ENCODE measurements around the gene ZNF521. TPM values are rescaled to one million over a fixed set of nuclear protein-coding genes. Genes with fewer than 3 reads are reported as not detected.

Gene ZNF521
- total and polyA plus RNA-seq, 10 of the 15 experiments (the other 5 are each of a cell fraction or from before 2014, with no cell fraction given), result 0.02 to 0.05 (median 0.04) TPM; not detected in 6

- POLR2A ChIA-PET, result no interaction called here
- BruUV-seq (replicated peaks), result no TSS peak
- Histone ChIP-seq H3K9me3 (replicated peaks; ENCODE audit: control insufficient read depth, insufficient read depth, low read length) (no peaks in the 10 kb centered on the region), H3K27me3 (replicated peaks in 1 of 2; ENCODE audit: control insufficient read depth in 2 of 2, insufficient read depth in 2 of 2, low read length in 1 of 2) (no peaks in the 10 kb centered on the region), H4K20me1 (ENCODE audit: control insufficient read depth, insufficient read depth) (no peaks in the 10 kb centered on the region), H3K36me3 (ENCODE audit: control insufficient read depth in 2 of 2, insufficient read depth in 2 of 2, low read length in 1 of 2) (no peaks in the 10 kb centered on the region), H3K4me2 (ENCODE audit: control insufficient read depth, insufficient read depth) (no peak overlapping the region), H3K27ac (ENCODE audit: control insufficient read depth, insufficient read depth) (no peak overlapping the region), H3K79me2 (ENCODE audit: control insufficient read depth, insufficient read depth, low read length) (no peaks in the 10 kb centered on the region), H2AFZ (ENCODE audit: control insufficient read depth, low read depth, low read length) (no peak overlapping the region), H3K4me3 (no peak overlapping the region), H3K9ac (ENCODE audit: control insufficient read depth, insufficient read depth, low read length) (no peak overlapping the region), H3K4me1 (ENCODE audit: control insufficient read depth, insufficient read depth, low read length) (no peaks in the 10 kb centered on the region)
- CTCF ChIA-PET, result no interaction called here
- FAIRE-seq, result no peak
- SMC1A ChIA-PET (ENCODE audit: uncharacterized antibody, unreplicated experiment), result no interaction called here
- RAD21 ChIA-PET (ENCODE audit: unreplicated experiment), result no interaction called here
- intact Hi-C loops (cut with micrococcal nuclease; ENCODE audit: unreplicated experiment) (no loop called here), in situ Hi-C loops (cut with MboI) (no loop called here)
- no peak for ATAC-seq
- 3% methylated on average over 7 of the region's 7 CpGs for WGBS (ENCODE audit: insufficient coverage, insufficient replicate concordance, low lambda C conversion rate, missing lambda C conversion rate)
- DNase-seq (ENCODE audit: low read depth, low spot score), result no peak
- no peak for TF ChIP-seq TCF7 (IDR thresholded peaks at IDR 0.05; ENCODE audit: borderline replicate concordance)
- no peak for TF ChIP-seq ELK1 (IDR thresholded peaks at IDR 0.05; ENCODE audit: low read depth, low read length)
- TF ChIP-seq RBBP5 (conservative IDR thresholded peaks at IDR 0.05), result no peak
- TF ChIP-seq SUPT20H (IDR thresholded peaks at IDR 0.05; ENCODE audit: borderline replicate concordance, control insufficient read depth, low read depth, low read length), result no peak
These were observed 164.3 kb downstream of the ZNF521 start for GRCh38 chr18:25187521-25188192.

GRCh38 chr18:25186871-25187270, 165.1 kb downstream of the ZNF521 start:
- DNase-seq (ENCODE audit: low read depth, low spot score), result no peak
- no peaks in the 10 kb centered on the region for H3K9me3 ChIP-seq (replicated peaks; ENCODE audit: control insufficient read depth, insufficient read depth, low read length)
- no peaks in the 10 kb centered on the region for H3K79me2 ChIP-seq (ENCODE audit: control insufficient read depth, insufficient read depth, low read length)
- no peaks in the 10 kb centered on the region for H3K27me3 ChIP-seq (replicated peaks in 1 of 2; ENCODE audit: control insufficient read depth in 2 of 2, insufficient read depth in 2 of 2, low read length in 1 of 2)
- WGBS (ENCODE audit: insufficient coverage, insufficient replicate concordance, low lambda C conversion rate, missing lambda C conversion rate), result 24% methylated on average over 4 of the region's 4 CpGs
- H3K27ac ChIP-seq (ENCODE audit: control insufficient read depth, insufficient read depth), result no peak overlapping the region
- H3K36me3 ChIP-seq (ENCODE audit: control insufficient read depth in 2 of 2, insufficient read depth in 2 of 2, low read length in 1 of 2), result no peaks in the 10 kb centered on the region
- BruUV-seq (replicated peaks), result no TSS peak
- H4K20me1 ChIP-seq (ENCODE audit: control insufficient read depth, insufficient read depth), result no peaks in the 10 kb centered on the region
- ChIA-PET RAD21 (ENCODE audit: unreplicated experiment) (no interaction called here), SMC1A (ENCODE audit: uncharacterized antibody, unreplicated experiment) (no interaction called here), POLR2A (no interaction called here), CTCF (no interaction called here)
- ATAC-seq, result no peak
- H2AFZ ChIP-seq (ENCODE audit: control insufficient read depth, low read depth, low read length), result no peak overlapping the region
- no peak overlapping the region for H3K9ac ChIP-seq (ENCODE audit: control insufficient read depth, insufficient read depth, low read length)
- H3K4me2 ChIP-seq (ENCODE audit: control insufficient read depth, insufficient read depth), result no peak overlapping the region
- intact Hi-C loops (cut with micrococcal nuclease; ENCODE audit: unreplicated experiment), result no loop called here
- no peak overlapping the region for H3K4me3 ChIP-seq
- FAIRE-seq, result no peak
- in situ Hi-C loops (cut with MboI), result no loop called here
- H3K4me1 ChIP-seq (ENCODE audit: control insufficient read depth, insufficient read depth, low read length), result no peaks in the 10 kb centered on the region
- TF ChIP-seq ETV6 (conservative IDR thresholded peaks at IDR 0.05 in 1 of 2, IDR thresholded peaks at IDR 0.05 in 1 of 2; ENCODE audit: borderline replicate concordance in 1 of 2, low read depth in 1 of 2), result no peak
- no peak for TF ChIP-seq NR2F1 (conservative IDR thresholded peaks at IDR 0.05)
- no peak for TF ChIP-seq HDGF (IDR thresholded peaks at IDR 0.05)
- TF ChIP-seq BRCA1 (IDR thresholded peaks at IDR 0.05; ENCODE audit: low read depth, low read length), result no peak
- no peak for TF ChIP-seq BMI1 (IDR thresholded peaks at IDR 0.05; ENCODE audit: borderline replicate concordance)
- no peak for TF ChIP-seq BCLAF1 (IDR thresholded peaks at IDR 0.05)
- TF ChIP-seq SIX5 (IDR thresholded peaks at IDR 0.05; ENCODE audit: low read depth, low read length, severe bottlenecking), result no peak
- no peak for TF ChIP-seq CHD1 (IDR thresholded peaks at IDR 0.05; ENCODE audit: low read depth, low read length)
- TF ChIP-seq NBN (IDR thresholded peaks at IDR 0.05), result no peak
- no peak for TF ChIP-seq STAT3 (IDR thresholded peaks at IDR 0.05; ENCODE audit: low read depth, low read length)
- TF ChIP-seq POU2F2 (IDR thresholded peaks at IDR 0.05; ENCODE audit: borderline replicate concordance, low read depth, low read length), result no peak
- no peak for TF ChIP-seq MEF2B (IDR thresholded peaks at IDR 0.05; ENCODE audit: partially characterized antibody, poor library complexity, severe bottlenecking)
